Activated T-cell treated with anti-CD3 and anti-CD28 coated beads, Interleukin-2, amount 50 U/mL, for 1 hour (primary cell): ENCODE data around the gene SLC43A3.
"Not testable (repeated sequence)": the region's sequence is repeated elsewhere in the genome, so short reads cannot be mapped to it uniquely, and the experiment has no call there.

Experiments used
- DNase-seq: peaks from one replicate; pipeline ENCODE4 v3.0.0-alpha.2; 2020

Gene SLC43A3

GRCh38 chr11:57459164-57460021, 32.5 kb upstream of the SLC43A3 start:
- DNase-seq = peak; percentile 53

DNA sequence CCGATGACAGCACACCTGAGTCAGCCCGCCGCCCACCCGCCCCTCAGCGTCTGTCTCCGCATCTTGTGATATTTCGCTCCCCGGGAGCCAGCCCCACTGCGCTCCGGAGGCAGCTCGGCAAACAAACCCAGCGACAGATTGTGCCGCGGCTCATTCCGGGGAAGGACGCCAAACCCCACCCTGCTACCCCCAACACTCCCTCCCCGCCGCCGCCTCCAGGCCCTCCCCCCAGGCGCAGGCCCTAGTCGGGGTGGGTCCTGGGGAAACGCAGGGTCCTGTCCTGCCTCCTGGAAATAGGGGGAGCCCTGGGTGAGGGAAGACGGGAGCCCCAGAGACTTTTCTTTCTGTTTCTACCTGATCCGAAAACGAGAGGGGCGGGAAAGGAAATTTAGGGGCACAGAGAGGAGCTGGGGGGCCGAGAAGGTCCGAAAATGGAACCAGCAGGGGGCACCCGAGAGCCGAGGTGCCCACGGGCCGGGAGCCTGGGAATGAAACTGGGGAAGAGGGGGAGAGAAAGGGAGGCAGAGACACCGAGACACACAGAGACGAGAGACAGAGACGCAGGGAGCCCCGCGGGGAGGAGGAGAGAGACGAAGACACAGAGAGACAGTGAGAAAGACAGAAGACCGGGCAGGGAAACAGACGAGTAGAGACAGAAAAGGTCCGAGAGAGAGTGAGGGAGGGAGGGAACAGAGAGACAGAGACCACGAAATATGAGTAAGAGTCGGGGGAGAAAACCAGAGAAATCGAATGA, 31.7 kb upstream of the SLC43A3 start:
- peak; percentile 61 for DNase-seq

- no peak for DNase-seq
Observed at GRCh38 chr11:57458060-57458409, 31.1 kb upstream of the SLC43A3 start.

GRCh38 chr11:57457643-57458023, 30.7 kb upstream of the SLC43A3 start:
- DNase-seq = no peak

- peak; percentile 79 for DNase-seq
Observed at GRCh38 chr11:57456960-57457642, 30.2 kb upstream of the SLC43A3 start.

DNA sequence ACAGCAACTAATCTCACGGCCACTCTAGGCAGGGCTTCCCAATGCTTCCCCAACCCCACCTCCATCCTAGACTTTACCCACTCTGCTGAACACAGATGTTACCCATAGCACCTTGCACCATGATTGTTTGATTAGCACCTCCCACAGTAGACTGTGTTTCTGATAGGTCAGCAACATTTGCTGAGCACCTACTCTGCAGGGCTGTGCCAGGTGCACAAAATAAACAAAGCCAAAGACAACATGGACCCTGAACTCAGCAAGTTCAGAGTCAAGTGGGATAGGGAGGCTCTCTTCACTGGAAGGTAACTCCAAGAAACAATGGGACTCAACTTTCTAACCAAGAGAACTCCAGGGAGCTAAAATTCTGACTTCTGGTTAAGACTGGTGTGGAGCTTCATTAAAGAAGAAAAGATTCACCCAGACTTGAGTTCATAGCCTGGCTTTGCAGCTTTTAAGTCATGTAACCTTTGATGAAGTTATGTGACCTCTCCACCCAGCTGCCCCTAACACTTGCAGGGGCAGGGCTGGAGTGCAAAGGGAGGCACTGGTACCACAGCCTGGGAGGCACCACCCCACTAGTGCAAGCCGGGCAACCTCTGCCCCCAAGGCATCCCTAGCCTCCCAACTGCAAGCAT, 26.7 kb upstream of the SLC43A3 start:
- DNase-seq = no peak

DNA sequence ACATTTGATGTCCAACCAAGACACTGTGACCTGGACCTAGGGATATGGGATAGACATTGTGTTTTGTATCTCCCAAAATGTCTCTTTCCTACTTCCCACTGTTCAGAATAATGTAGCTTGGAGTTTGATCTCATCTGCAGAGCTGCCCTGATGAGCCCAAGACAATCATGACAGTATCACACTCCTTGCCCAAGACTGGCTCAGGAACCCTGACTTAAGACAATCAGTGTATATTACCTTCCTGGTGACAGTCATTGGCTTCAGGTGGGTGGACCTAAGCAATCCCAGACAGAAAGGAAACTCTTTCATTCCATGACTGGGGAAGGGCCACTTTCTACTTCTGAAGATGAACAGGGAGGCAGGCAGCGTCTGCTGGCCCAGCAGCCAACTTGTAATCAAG, 19.1 kb upstream of the SLC43A3 start:
- no peak for DNase-seq

GRCh38 chr11:57445122-57445394, 18.1 kb upstream of the SLC43A3 start:
- DNase-seq = not testable (repeated sequence)

DNA sequence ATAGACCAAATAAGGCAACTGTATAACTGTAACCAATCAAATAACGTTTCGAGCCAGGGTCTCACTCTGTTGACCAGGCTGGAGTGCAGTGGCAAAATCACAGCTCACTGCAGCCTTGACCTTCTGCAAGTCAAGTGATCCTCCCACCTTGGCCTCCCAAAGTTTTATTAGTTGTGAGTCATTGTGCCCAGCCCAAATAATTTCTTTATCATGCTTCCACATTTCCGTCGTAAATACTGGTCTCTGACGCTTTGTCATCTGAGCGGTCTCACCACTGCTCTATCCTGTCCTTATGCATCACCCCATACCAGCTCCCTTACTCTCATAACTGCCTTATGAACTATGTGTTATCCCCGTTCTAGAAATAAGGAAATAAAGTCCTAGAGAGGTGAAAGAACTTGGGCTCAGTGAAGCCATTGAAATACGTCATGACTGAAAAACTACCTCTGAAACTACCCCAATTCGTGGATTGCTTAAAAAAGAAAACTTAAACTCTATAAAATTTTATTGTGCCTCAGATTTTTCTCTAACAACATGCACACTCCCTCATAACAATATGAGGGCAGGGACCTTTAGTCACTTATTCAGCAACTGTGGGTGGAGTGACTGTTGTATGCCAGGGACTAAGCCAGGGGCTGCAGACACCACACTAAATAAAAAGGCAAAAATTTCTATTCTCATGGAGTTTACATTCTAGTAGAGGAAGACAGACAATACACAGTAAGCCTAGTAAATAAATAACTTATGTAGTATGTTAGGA, 17.6 kb upstream of the SLC43A3 start:
- DNase-seq = no peak

GRCh38 chr11:57440744-57441414, 14.0 kb upstream of the SLC43A3 start:
- no peak for DNase-seq

- DNase-seq = no peak
Observed at GRCh38 chr11:57439786-57440185, 12.9 kb upstream of the SLC43A3 start.

DNA sequence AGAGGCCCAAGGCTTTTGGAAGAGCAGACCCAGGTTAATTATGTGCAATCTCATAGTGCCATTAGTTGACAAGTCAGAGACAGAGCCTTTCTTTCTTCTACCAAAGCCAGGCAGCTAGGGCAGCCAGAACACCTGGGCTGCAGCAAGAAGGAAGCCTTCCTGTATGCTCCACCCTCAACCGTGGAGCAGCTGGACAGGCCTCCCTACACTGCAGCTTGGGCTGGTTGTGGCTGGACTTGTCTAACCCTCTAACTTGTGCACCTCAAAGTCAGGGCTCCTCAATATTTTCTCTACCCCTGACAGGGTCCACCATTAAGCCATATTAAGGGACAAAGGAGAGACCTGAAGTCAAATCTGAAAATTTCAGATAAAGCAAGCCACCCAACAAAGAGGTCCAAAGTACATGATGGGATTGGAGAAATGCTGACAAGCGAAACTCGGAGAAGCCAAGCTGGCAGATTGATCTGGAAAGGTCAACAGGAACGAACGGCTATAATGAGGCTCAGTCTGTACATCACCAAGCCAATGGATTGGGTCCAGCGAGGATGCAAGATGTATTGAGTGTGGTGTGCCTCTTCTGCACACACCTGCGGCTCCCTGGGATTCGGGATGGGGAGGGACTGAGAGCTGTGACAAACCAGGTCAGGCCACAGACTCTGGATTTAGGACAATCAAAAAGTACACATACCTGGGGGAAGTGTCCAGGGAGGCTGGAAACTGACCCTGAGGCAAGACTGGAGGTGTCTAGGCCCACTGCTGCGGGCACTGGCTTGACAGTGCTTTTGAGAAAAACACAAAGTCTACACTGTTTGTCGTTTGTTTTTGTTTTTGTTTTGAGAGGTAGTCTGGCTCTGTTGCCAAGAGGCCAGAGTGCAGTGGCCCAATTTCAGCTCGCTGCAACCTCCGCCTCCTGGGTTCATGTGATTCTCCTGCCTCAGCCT, 11.7 kb upstream of the SLC43A3 start:
- no peak for DNase-seq

- DNase-seq = no peak
Observed at GRCh38 chr11:57436031-57436430, 9.1 kb upstream of the SLC43A3 start.

- no peak for DNase-seq
Observed at GRCh38 chr11:57434640-57435546, 8.0 kb upstream of the SLC43A3 start.

- no peak for DNase-seq
Observed at GRCh38 chr11:57432714-57433163, 5.8 kb upstream of the SLC43A3 start.

GRCh38 chr11:57432149-57432561, 5.2 kb upstream of the SLC43A3 start:
- DNase-seq = no peak

DNA sequence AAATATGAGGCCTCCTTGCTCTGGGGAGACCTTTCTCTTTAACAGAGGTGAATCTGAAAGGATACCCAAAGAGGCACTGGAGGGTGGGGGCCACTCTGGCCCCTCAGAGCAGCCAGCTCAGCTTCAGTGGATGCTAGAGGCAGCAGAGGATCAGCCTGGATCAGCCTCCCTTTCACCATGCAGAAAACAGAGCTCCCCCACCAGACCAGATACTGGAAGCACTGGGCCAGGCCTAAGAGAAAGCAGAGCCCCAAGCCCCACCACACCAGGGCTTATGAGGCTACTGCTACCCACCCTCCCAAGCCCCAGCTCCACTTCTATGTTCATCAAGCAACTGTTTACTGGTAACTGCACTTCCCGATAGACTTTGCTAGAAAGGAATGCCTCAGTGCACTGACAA, 4.0 kb upstream of the SLC43A3 start:
- DNase-seq = no peak

- no peak for DNase-seq
Observed at GRCh38 chr11:57429946-57430345, 3.0 kb upstream of the SLC43A3 start.

GRCh38 chr11:57428643-57429042, 1.7 kb upstream of the SLC43A3 start:
- DNase-seq = no peak

GRCh38 chr11:57427727-57428082, 784 bp upstream of the SLC43A3 start:
- DNase-seq = no peak
